Right ventricle myocardium superior (tissue), 1 donor: ENCODE measurements around the gene PTPRR. TPM values are rescaled to one million over a fixed set of nuclear protein-coding genes. Genes with fewer than 3 reads are reported as not detected.

ENCODE experiments used
- ATAC-seq: fragments of 200-7000 bp; cut with Tn5 transposase; one replicate; pipeline ENCODE4 v1.9.1; 2020; ENCODE audit warnings: mild to moderate bottlenecking; ENCODE audit not compliant: poor library complexity
- DNase-seq: peaks from one replicate; pipeline ENCODE4 v3.0.0-alpha.2; 2020
- intact Hi-C: fragments of 100-400 bp; cut with DNase I; formaldehyde crosslinking; loops from one replicate; pipeline ENCODE4 v1.11.2; 2022
- total RNA-seq: library from RNA; stranded (reverse); fragmentation: NEBNext Ultra II Directional; extraction: Animal tissue kit (Norgen Biotek cat#: 25700); gene quantifications from one replicate; pipeline ENCODE4 v1.2.1, GENCODE V29; 2021
- donor health status: DM: no; HTN: yes; CAD: no; lungs with severe emphysema.

The PTPRR gene
- total RNA-seq, 1 donor from 2014 or later = 0.19 TPM

- intact Hi-C loops = loop anchor here (5.0 to 10.0 kb wide), 3 partner anchors 120 to 855 kb away; no protein-coding TSS in a partner anchor
- no peak for ATAC-seq
- no peak for DNase-seq
Observed at GRCh38 chr12:70732287-70732686, 188.3 kb downstream of the PTPRR start.

GRCh38 chr12:70730675-70731180 lies 189.8 kb downstream of the PTPRR start:
- ATAC-seq = no peak
- DNase-seq = no peak
- intact Hi-C loops = loop anchor here (5.0 to 10.0 kb wide), 3 partner anchors 122 to 853 kb away; no protein-coding TSS in a partner anchor

GRCh38 chr12:70724444-70724843 lies 196.1 kb downstream of the PTPRR start:
- ATAC-seq (no peak), DNase-seq (no peak)
- intact Hi-C loops = loop anchor here (5.0 kb wide), 1 partner anchor 132 kb away; no protein-coding TSS in a partner anchor

GRCh38 chr12:70722584-70723343 lies 197.8 kb downstream of the PTPRR start:
- DNase-seq (no peak), ATAC-seq (peak; percentile 48)
- intact Hi-C loops = loop anchor here (5.0 kb wide), 1 partner anchor 130 kb away; no protein-coding TSS in a partner anchor

GRCh38 chr12:70721656-70722357 lies 198.7 kb downstream of the PTPRR start:
- intact Hi-C loops = loop anchor here (5.0 kb wide), 1 partner anchor 130 kb away; no protein-coding TSS in a partner anchor
- DNase-seq (peak; percentile 40), ATAC-seq (peak; percentile 9)

- intact Hi-C loops = loop anchor here (5.0 kb wide), 1 partner anchor 129 kb away; no protein-coding TSS in a partner anchor
- ATAC-seq = no peak
- no peak for DNase-seq
Observed at GRCh38 chr12:70721216-70721615, 199.3 kb downstream of the PTPRR start.

GRCh38 chr12:70719672-70720420 lies 200.7 kb downstream of the PTPRR start:
- ATAC-seq = peak; percentile 83
- peak; percentile 61 for DNase-seq
- intact Hi-C loops = loop anchor here (5.0 kb wide), 1 partner anchor 128 kb away; no protein-coding TSS in a partner anchor

- intact Hi-C loops = no loop called here
- ATAC-seq (no peak), DNase-seq (no peak)
Observed at GRCh38 chr12:70719071-70719470, 201.5 kb downstream of the PTPRR start.

GRCh38 chr12:70711831-70712230 lies 208.7 kb downstream of the PTPRR start:
- intact Hi-C loops = no loop called here
- DNase-seq (no peak), ATAC-seq (no peak)

- DNase-seq = no peak
- intact Hi-C loops = no loop called here
- no peak for ATAC-seq
Observed at GRCh38 chr12:70709022-70709421, 211.5 kb downstream of the PTPRR start.

- intact Hi-C loops = no loop called here
- ATAC-seq = no peak
- no peak for DNase-seq
Observed at GRCh38 chr12:70706611-70707010, 213.9 kb downstream of the PTPRR start.

GRCh38 chr12:70698345-70698744 lies 222.2 kb downstream of the PTPRR start:
- intact Hi-C loops = no loop called here
- DNase-seq (no peak), ATAC-seq (no peak)

- DNase-seq = no peak
- intact Hi-C loops = no loop called here
- no peak for ATAC-seq
Observed at GRCh38 chr12:70695361-70696023, 225.0 kb downstream of the PTPRR start.

GRCh38 chr12:70692681-70693288 lies 227.8 kb downstream of the PTPRR start:
- ATAC-seq = no peak

GRCh38 chr12:70691018-70691672 lies 229.4 kb downstream of the PTPRR start:
- ATAC-seq (no peak), DNase-seq (no peak)
- intact Hi-C loops = no loop called here

More at GRCh38 chr12:70692681-70693288, 227.8 kb downstream of the PTPRR start:
- no peak for DNase-seq
- intact Hi-C loops = no loop called here

- intact Hi-C loops = no loop called here
- DNase-seq = no peak
- no peak for ATAC-seq
Observed at GRCh38 chr12:70686907-70687306, 233.6 kb downstream of the PTPRR start.

- intact Hi-C loops = no loop called here
- no peak for ATAC-seq
- DNase-seq = no peak
Observed at GRCh38 chr12:70686299-70686698, 234.2 kb downstream of the PTPRR start.
